HepG2 (cell line): ENCODE measurements around the gene ALDOA. TPM values are rescaled to one million over a fixed set of nuclear protein-coding genes. Genes with fewer than 3 reads are reported as not detected.

Source experiments
- ARID4A ChIP-seq: sonication (generic); formaldehyde crosslinking; IDR thresholded peaks from 2 replicates; pipeline ENCODE4 v1.5.0; 2020; ENCODE audit warnings: mild to moderate bottlenecking, missing genetic modification reagents, borderline replicate concordance
- BRF2 ChIP-seq: sonication (generic); formaldehyde crosslinking; IDR thresholded peaks from 2 replicates; pipeline ENCODE4 v1.8.1; 2022; ENCODE audit warnings: mild to moderate bottlenecking, missing genetic modification reagents
- CENPX ChIP-seq: sonication (generic); formaldehyde crosslinking; IDR thresholded peaks from 2 replicates; pipeline ENCODE4 v1.9.0; 2021; ENCODE audit warnings: mild to moderate bottlenecking, missing genetic modification reagents, moderate library complexity
- CTCF ChIP-seq: sonication (generic); formaldehyde crosslinking; IDR thresholded peaks from 2 replicates; pipeline ENCODE4 v1.5.0; 2020; ENCODE audit warnings: mild to moderate bottlenecking, missing genetic modification reagents, moderate library complexity
- DR1 ChIP-seq: sonication (generic); formaldehyde crosslinking; IDR thresholded peaks from 2 replicates; pipeline ENCODE4 v1.8.0; 2021; ENCODE audit warnings: mild to moderate bottlenecking, missing genetic modification reagents, inconsistent platforms
- KDM3A ChIP-seq: IDR thresholded peaks from 2 replicates; pipeline ENCODE4 v1.6.1; 2018; ENCODE audit warnings: low read depth, missing compliant biosample characterization
- MTA1 ChIP-seq: sonication (generic); formaldehyde crosslinking; IDR thresholded peaks from 2 replicates; pipeline ENCODE4 v1.4.0; 2020; ENCODE audit warnings: missing genetic modification reagents, mild to moderate bottlenecking, borderline replicate concordance
- POGK ChIP-seq: sonication (generic); formaldehyde crosslinking; conservative IDR thresholded peaks from 2 replicates; pipeline ENCODE4 v1.8.0; 2022; ENCODE audit warnings: mild to moderate bottlenecking, moderate library complexity, missing genetic modification reagents
- SMAD9 ChIP-seq: sonication (generic); formaldehyde crosslinking; IDR thresholded peaks from 2 replicates; pipeline ENCODE4 v1.5.1; 2020; ENCODE audit warnings: mild to moderate bottlenecking, missing genetic modification reagents
- TEAD2 ChIP-seq: sonication (generic); formaldehyde crosslinking; IDR thresholded peaks from 2 replicates; pipeline ENCODE4 v1.9.0; 2021; ENCODE audit warnings: missing genetic modification reagents
- ZFYVE20 ChIP-seq: sonication (generic); formaldehyde crosslinking; IDR thresholded peaks from 2 replicates; pipeline ENCODE4 v1.8.0; 2023; ENCODE audit warnings: low read depth, mild to moderate bottlenecking, moderate library complexity, missing genetic modification reagents, borderline replicate concordance
- ZNF234 ChIP-seq: sonication (generic); formaldehyde crosslinking; conservative IDR thresholded peaks from 2 replicates; pipeline ENCODE4 v1.5.1; 2020; ENCODE audit warnings: mild to moderate bottlenecking, missing genetic modification reagents
- ZNF644 ChIP-seq: IDR thresholded peaks from 2 replicates; pipeline ENCODE4 v1.6.1; 2016; ENCODE audit warnings: low read depth
- ZNF761 ChIP-seq: sonication (generic); formaldehyde crosslinking; conservative IDR thresholded peaks from 2 replicates; pipeline ENCODE4 v1.4.0; 2020; ENCODE audit warnings: mild to moderate bottlenecking, missing genetic modification reagents
- ZNF781 ChIP-seq: sonication (generic); formaldehyde crosslinking; IDR thresholded peaks from 2 replicates; pipeline ENCODE4 v1.5.1; 2020; ENCODE audit warnings: borderline replicate concordance, mild to moderate bottlenecking, missing genetic modification reagents; ENCODE audit errors: not compliant biosample characterization
- polyA plus RNA-seq, 8 experiments: library from polyadenylated mRNA; depleted of rRNA in 3 of 8; stranded (reverse) in 7 of 8; unstranded in 1 of 8; fragments of >200 nt; fragmentation: Illumina TruSeq in 4 of 8; extraction: Trizol in 4 of 8; gene quantifications; 2 replicates each; pipeline versions ENCODE4 v1.2.1 to v1.2.3, GENCODE V29; 2011 to 2016; ENCODE audit warnings: low read depth in 4 of 8, missing spikeins in 1 of 8, mixed read lengths in 1 of 8; ENCODE audit not compliant: insufficient read depth in 1 of 8
- total RNA-seq, 5 experiments: library from RNA; depleted of rRNA; stranded (reverse); fragments of >200 nt; fragmentation: Illumina TruSeq; extraction: Trizol; gene quantifications; 2 replicates each; pipeline ENCODE4 v1.2.3, GENCODE V29; 2016; ENCODE audit warnings: low read depth in 1 of 5

The ALDOA gene
- total and polyA plus RNA-seq, 2 of the 13 experiments (the other 11 are each of a cell fraction or from before 2014, with no cell fraction given), result 925 to 1,884 TPM

GRCh38 chr16:30112197-30113030 lies 46.9 kb downstream of the ALDOA start (continued):
- TF ChIP-seq POGK (CRISPR knock-in tag), result peak; percentile 86
- TF ChIP-seq CENPX (CRISPR knock-in tag), result no peak
- no peak for TF ChIP-seq ZFYVE20 (CRISPR knock-in tag)
- no peak for TF ChIP-seq ZNF234 (CRISPR knock-in tag)
- TF ChIP-seq BRF2, result peak; percentile 83; the same call in 1 of the 2 replicates
- peak; percentile 84; the same call in 1 of the 2 replicates for TF ChIP-seq ARID4A (CRISPR knock-in tag)
- TF ChIP-seq ZNF781 (CRISPR knock-in tag), result peak; percentile 94
- peak; percentile 86; the same call in 1 of the 2 replicates for TF ChIP-seq ZNF761
- no peak; the same call in 1 of the 2 replicates for TF ChIP-seq DR1
- TF ChIP-seq KDM3A, result no peak
- peak; percentile 83; the same call in 1 of the 2 replicates for TF ChIP-seq SMAD9 (CRISPR knock-in tag)
- TF ChIP-seq ZNF644 (CRISPR knock-in tag), result no peak
- TF ChIP-seq MTA1 (CRISPR knock-in tag), result peak; percentile 82; the same call in 1 of the 2 replicates
- TF ChIP-seq CTCF (CRISPR knock-in tag), result peak; percentile 99
- no peak for TF ChIP-seq TEAD2 (CRISPR knock-in tag)
